ENCODE data around the gene CAPS.

DNA sequence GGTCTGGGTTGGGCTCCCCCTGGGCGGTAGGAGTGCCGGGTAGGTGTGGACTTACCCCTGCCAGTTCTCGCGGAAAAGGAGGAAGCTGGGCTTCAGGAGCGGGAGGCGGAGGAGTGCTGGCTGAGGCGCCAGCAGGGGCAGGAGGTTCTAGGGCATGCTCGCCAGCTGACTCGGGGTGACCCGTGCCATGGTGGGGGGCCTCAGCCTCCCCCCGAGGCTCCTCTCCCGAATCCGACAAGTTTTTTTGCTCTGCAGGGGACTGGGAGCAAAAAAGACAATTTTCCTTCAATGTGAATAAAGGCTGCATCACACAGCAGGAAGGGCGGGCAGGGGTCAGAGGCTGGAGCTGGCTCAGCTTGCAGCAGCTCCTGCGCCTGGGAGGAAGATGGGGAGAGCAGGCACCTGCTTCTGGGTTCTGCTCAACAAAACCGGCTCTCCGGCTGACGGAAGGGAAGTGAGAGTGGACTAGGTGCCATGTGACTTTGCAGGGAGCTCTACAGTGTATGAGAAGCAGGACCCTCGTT lies 37.3 kb downstream of the CAPS start:
- TF ChIP-seq POLR2AphosphoS5 (IDR thresholded peaks at IDR 0.05; ENCODE audit: low read depth) (no peak), GABPA (IDR thresholded peaks at IDR 0.05; ENCODE audit: low read depth) (no peak)
- TF ChIP-seq, protein P1, sequence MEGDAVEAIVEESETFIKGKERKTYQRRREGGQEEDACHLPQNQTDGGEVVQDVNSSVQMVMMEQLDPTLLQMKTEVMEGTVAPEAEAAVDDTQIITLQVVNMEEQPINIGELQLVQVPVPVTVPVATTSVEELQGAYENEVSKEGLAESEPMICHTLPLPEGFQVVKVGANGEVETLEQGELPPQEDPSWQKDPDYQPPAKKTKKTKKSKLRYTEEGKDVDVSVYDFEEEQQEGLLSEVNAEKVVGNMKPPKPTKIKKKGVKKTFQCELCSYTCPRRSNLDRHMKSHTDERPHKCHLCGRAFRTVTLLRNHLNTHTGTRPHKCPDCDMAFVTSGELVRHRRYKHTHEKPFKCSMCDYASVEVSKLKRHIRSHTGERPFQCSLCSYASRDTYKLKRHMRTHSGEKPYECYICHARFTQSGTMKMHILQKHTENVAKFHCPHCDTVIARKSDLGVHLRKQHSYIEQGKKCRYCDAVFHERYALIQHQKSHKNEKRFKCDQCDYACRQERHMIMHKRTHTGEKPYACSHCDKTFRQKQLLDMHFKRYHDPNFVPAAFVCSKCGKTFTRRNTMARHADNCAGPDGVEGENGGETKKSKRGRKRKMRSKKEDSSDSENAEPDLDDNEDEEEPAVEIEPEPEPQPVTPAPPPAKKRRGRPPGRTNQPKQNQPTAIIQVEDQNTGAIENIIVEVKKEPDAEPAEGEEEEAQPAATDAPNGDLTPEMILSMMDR (IDR thresholded peaks at IDR 0.05; ENCODE audit: insufficient read depth, low read length), result no peak
